ENCODE measurements around the gene CLPTM1L.
A peak's percentile ranks its signal among the peaks of the same experiment; 100 is the strongest.

The CLPTM1L gene

DNA sequence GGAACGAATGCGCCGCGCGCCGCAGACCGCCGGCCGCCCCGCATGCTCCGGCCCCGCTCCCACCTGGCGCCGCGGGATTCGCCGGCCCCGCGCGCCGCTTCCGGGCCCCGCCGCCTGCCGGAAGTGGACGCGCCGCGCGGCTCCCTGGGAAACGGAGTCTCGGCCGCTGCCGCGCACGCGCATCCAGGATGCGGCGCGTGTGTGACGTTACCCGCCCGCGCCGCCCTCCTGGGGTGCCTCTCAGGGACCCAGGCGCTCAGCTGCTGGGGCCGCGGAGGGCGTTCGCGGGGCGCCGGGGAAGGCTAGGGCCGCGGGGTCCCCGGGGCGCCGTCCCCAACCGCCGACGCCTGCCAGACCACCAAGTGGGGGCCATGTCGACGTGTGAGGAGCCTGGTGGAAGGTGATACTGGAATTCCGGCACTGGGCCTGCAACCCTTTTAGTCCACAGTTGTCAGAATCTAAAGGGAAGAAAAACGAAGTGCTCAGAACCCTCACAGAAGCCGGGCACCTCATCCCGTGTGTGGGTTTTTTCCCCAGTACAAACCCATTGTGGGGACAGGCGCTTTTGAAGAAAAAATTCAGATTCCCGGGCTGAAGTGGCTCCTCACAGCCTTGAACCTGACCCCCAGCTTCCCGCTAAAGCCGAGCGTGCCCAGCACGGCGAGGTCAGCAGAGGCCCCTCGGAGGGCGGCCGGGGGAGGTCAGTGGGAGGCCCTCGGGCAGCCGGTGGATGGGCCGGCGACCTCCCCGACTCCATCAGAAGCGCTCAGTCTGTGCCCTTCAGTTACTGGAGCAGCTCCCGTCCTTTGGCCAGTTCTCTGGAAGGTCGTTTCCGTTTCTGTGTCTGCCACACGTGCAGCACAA lies at the start of gene CLPTM1L:
TSS of gene CLPTM1L (minus strand) at position 125 of the 864 bp plus-strand sequence. CDS start 258 bp downstream, outside the sequence.
- no peaks in the 10 kb centered on the region for H3K9me3 Mint-ChIP-seq
- no peaks in the 10 kb centered on the region for H3K27me3 Mint-ChIP-seq
- H3K4me3 Mint-ChIP-seq = peak within 1 kb of the TSS; percentile 88
- peak; percentile 89 for DNase-seq
- peak within 1 kb of the TSS; percentile 81 for H3K27ac Mint-ChIP-seq
- CTCF ChIA-PET = interaction anchor here (1.1 kb wide), 1 partner anchor 35 kb away, joined by 6 read pairs; no protein-coding TSS in a partner anchor
- peaks cover 41% of the 10 kb centered on the region for H3K4me1 Mint-ChIP-seq
- peaks cover 21% of the 10 kb centered on the region for H3K36me3 Mint-ChIP-seq

DNA sequence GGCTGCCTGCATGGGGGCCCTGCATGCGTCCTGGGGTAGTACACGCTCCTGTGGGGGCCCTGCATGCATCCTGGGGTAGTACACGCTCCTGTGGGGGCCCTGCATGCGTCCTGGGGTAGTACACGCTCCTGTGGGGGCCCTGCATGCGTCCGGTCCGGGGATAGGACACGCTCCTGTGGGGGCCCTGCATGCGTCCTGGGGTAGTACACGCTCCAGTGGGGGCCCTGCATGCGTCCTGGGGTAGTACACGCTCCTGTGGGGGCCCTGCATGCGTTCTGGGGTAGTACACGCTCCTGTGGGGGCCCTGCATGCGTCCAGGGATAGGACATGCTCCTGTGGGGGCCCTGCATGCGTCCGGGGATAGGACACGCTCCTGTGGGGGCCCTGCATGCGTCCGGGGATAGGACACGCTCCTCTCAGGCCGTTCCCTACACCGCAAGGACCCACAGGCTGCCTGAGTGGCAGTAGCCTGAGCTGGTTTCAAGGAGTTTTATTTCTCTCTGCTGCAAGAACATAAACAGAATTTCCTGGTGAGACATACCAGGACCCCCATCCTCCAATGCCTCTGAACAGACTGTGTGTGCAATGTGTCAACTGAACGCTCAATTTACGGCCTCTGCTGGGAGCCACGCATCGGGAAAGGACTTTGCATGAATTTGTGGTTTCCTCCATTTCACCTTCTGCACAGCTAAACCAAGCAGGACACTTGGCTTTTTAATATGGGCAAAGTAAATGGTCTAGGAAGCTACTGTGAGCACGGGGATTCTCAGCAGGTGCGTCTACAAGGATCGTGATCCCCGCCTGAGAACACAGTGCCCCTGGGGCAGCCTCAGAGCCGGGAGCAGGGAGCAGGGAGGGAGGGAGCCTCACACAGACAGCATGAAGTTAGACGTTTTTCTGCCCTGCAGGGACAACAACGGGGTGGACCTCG lies 48.9 kb upstream of the CLPTM1L start:
- no peaks in the 10 kb centered on the region for H3K36me3 Mint-ChIP-seq
- no peaks in the 10 kb centered on the region for H3K9me3 Mint-ChIP-seq
- no peak for DNase-seq
- no peak overlapping the region for H3K4me3 Mint-ChIP-seq
- CTCF ChIA-PET = no interaction called here
- no peak overlapping the region for H3K27ac Mint-ChIP-seq
- H3K27me3 Mint-ChIP-seq = peaks cover 50% of the 10 kb centered on the region
- no peaks in the 10 kb centered on the region for H3K4me1 Mint-ChIP-seq

DNA sequence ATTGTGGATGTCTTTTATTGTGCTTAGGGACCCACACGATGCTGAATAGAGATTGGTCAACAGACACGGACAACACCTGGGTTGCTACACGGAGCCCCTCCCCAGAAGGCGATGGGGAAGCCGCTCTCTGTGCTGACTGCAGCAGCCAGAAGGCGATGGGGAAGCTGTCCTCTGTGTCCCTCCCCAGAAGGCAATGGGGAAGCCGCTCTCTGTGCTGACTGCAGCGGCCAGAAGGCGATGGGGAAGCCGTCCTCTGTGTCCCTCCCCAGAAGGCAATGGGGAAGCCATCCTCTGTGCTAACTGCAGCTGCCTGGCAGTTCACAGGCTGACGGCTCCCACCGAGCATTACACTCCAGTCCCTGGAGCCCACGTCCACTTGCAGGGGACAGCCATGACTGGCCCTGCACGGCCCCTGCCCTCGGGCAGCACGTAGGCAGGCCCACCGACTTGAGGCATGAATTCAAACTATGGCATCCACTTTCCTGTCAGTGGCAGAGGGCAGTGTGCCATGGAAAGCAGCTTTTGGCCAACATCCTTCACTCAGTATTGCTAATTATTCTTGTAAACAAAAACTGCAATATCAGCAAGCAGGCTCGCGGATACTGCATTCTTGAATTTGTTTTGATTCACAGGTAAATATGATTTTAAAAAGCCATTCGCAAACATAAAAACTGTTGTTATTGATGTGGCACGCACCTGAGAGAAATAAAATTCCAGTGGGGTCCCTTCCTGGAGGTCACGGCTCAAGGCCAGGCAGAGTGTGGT lies 48.1 kb upstream of the CLPTM1L start:
- Mint-ChIP-seq H3K36me3 (no peaks in the 10 kb centered on the region), H3K4me1 (no peaks in the 10 kb centered on the region), H3K4me3 (no peak overlapping the region), H3K9me3 (no peaks in the 10 kb centered on the region), H3K27ac (no peak overlapping the region), H3K27me3 (peaks cover 58% of the 10 kb centered on the region)
- CTCF ChIA-PET = no interaction called here
- DNase-seq = no peak

- no peak overlapping the region for H3K4me3 Mint-ChIP-seq
- H3K9me3 Mint-ChIP-seq = no peaks in the 10 kb centered on the region
- peaks cover 2% of the 10 kb centered on the region for H3K4me1 Mint-ChIP-seq
- no peak for DNase-seq
- no peak overlapping the region for H3K27ac Mint-ChIP-seq
- peaks cover 59% of the 10 kb centered on the region for H3K27me3 Mint-ChIP-seq
- no peaks in the 10 kb centered on the region for H3K36me3 Mint-ChIP-seq
- CTCF ChIA-PET = no interaction called here
Measured at GRCh38 chr5:1392261-1392660, 47.4 kb upstream of the CLPTM1L start.

DNA sequence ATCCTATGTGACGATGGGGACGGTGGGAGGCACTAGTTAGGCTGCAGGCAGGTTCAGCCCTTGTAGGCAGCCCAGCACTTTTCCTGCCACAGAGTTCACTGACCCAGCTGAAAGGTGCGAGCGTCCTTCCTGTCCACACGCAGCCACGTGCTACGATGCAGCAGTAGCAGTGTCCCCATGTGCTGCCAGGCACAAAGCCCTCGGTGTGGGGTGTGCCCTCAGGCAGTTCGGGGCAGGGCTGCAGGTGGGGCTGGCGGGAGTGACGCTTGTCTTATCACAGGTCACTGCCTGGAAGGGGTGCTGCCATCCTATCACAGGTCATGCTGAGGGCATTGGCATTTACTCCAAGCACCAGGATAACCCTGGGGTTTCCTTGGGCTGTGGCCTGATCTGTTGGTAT lies 46.8 kb upstream of the CLPTM1L start:
- H3K4me1 Mint-ChIP-seq = peaks cover 7% of the 10 kb centered on the region
- CTCF ChIA-PET = no interaction called here
- no peak overlapping the region for H3K27ac Mint-ChIP-seq
- H3K27me3 Mint-ChIP-seq = peaks cover 60% of the 10 kb centered on the region
- H3K4me3 Mint-ChIP-seq = no peak overlapping the region
- H3K9me3 Mint-ChIP-seq = no peaks in the 10 kb centered on the region
- H3K36me3 Mint-ChIP-seq = no peaks in the 10 kb centered on the region
- no peak for DNase-seq

DNA sequence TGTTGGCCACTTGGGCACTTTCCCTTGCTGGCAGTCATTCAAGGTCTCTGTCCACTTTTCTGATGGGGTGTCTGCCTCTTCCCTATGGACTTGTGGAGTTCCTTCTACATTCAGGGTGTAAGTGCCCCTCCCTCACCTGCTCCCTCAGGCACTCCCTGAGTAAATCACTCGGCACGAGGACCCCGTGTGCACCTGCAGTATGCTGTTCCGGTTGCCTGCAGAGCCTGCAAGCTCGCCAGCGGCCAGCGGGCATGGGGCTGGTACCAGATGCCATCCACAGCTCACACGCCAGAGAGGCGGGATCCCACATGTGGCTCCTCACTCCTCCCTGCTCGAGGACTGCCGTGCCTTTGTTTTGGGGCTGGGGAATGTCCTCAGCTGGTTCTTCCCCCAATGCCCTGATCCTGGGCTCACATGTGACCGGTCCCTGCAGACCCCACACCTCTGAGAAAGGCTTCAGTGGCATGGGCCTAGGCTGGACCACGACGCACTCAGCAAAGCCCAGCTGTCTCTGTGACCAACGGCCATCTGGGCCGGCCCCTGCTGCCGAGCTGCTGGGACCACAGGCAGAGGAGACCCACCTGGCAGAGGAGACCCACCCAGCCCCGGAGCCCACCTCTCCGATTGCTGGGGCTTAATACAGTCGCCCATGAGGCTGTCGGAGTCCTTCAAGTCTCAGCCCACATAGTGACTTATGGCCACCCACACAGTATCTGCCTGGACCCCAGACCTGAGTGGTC lies 46.1 kb upstream of the CLPTM1L start:
- DNase-seq = no peak
- Mint-ChIP-seq H3K4me3 (no peak overlapping the region), H3K36me3 (no peaks in the 10 kb centered on the region), H3K4me1 (peaks cover 14% of the 10 kb centered on the region), H3K9me3 (no peaks in the 10 kb centered on the region), H3K27ac (no peak overlapping the region), H3K27me3 (peaks cover 61% of the 10 kb centered on the region)
- CTCF ChIA-PET = no interaction called here

DNA sequence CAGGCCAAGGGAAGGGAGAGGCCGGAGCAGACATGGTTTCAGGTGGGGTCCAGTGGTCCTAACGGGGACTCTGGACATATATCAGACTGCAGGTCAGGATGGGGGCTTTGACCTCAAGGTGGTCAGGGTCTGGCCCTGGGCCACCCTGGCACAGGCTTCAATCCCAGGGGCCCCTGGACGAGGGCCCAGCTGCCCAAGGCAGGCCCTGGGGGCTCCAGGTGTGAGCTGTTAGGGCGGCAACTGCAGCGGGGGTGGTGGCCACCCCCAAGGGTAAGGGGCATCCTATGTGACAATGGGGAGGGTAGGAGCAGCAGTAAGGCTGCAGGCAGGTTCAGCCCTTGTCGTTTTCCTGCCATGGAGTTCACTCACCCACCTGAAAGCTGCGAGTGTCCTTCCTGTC lies 45.4 kb upstream of the CLPTM1L start:
- Mint-ChIP-seq H3K36me3 (no peaks in the 10 kb centered on the region), H3K4me1 (peaks cover 18% of the 10 kb centered on the region), H3K4me3 (no peak overlapping the region), H3K9me3 (no peaks in the 10 kb centered on the region), H3K27me3 (peaks cover 55% of the 10 kb centered on the region), H3K27ac (no peak overlapping the region)
- DNase-seq = no peak
- CTCF ChIA-PET = no interaction called here

DNA sequence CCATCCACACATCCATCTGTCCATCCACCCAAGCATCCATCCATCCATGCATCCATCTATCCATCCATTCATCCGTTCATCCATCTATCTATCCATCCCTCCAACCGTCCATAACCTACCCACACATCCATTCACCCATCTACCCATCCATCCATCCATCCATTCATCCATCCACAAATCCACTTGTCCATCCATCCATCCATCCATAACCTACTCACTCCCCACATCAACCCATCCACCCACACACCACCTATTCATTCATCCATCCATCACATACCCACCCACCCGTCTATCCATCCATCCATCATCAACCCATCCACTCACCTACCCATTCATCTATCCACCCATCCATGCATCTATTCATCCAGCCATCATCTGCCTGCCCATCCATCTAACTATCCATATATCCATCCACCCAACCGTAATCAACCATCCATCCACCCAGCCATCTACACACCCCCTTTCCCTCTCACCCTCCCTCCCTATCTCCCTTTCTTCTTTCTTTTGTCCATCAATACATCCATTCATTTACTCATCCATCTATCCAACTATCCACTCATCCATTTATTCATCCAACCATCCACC lies 43.6 kb upstream of the CLPTM1L start:
- Mint-ChIP-seq H3K27me3 (peaks cover 43% of the 10 kb centered on the region), H3K4me3 (no peak overlapping the region), H3K36me3 (no peaks in the 10 kb centered on the region), H3K4me1 (peaks cover 21% of the 10 kb centered on the region), H3K27ac (peak overlapping the region; percentile 2), H3K9me3 (no peaks in the 10 kb centered on the region)
- no peak for DNase-seq
- CTCF ChIA-PET = no interaction called here

DNA sequence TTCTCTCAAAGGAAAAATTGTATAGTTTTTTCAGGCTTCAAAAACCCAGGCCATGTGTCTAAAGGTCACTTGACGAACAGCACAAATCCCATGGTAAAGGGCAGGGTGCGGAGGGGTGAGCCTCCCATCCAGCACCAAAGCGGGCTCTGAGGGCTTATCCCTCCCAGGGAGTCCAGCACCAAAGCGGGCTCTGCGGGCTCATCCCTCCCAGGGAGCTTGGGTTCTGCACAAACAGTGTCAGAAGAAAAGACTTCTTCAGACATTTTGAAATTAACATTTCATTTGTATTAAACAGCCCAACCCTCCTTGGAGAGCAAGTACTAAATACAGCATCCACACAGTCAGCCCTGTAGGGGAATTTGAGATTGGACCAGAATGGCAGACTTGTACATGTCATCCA lies 43.0 kb upstream of the CLPTM1L start:
- no peaks in the 10 kb centered on the region for H3K9me3 Mint-ChIP-seq
- H3K27me3 Mint-ChIP-seq = peaks cover 41% of the 10 kb centered on the region
- H3K4me1 Mint-ChIP-seq = peaks cover 21% of the 10 kb centered on the region
- H3K4me3 Mint-ChIP-seq = no peak overlapping the region
- H3K27ac Mint-ChIP-seq = no peak overlapping the region
- no peak for DNase-seq
- CTCF ChIA-PET = no interaction called here
- H3K36me3 Mint-ChIP-seq = no peaks in the 10 kb centered on the region

- Mint-ChIP-seq H3K4me3 (peak overlapping the region; percentile 97), H3K27me3 (peaks cover 41% of the 10 kb centered on the region), H3K27ac (peak overlapping the region; percentile 100), H3K4me1 (peaks cover 21% of the 10 kb centered on the region), H3K9me3 (no peaks in the 10 kb centered on the region), H3K36me3 (no peaks in the 10 kb centered on the region)
- DNase-seq = no peak
- CTCF ChIA-PET = no interaction called here
Measured at GRCh38 chr5:1387059-1387755, 42.3 kb upstream of the CLPTM1L start.

GRCh38 chr5:1386274-1386717 lies 41.4 kb upstream of the CLPTM1L start:
- DNase-seq = peak; percentile 85
- Mint-ChIP-seq H3K9me3 (no peaks in the 10 kb centered on the region), H3K27ac (peak overlapping the region; percentile 100), H3K36me3 (no peaks in the 10 kb centered on the region), H3K4me3 (peak overlapping the region; percentile 97), H3K4me1 (peaks cover 21% of the 10 kb centered on the region), H3K27me3 (peaks cover 42% of the 10 kb centered on the region)
- CTCF ChIA-PET = interaction anchor here (0.6 kb wide), 1 partner anchor 215 kb away, joined by 3 read pairs; no protein-coding TSS in a partner anchor

GRCh38 chr5:1385395-1386273 lies 40.7 kb upstream of the CLPTM1L start:
- Mint-ChIP-seq H3K27me3 (peaks cover 42% of the 10 kb centered on the region), H3K36me3 (no peaks in the 10 kb centered on the region), H3K9me3 (no peaks in the 10 kb centered on the region), H3K27ac (peak overlapping the region; percentile 100), H3K4me1 (peaks cover 22% of the 10 kb centered on the region), H3K4me3 (peak overlapping the region; percentile 97)
- CTCF ChIA-PET = interaction anchor here (0.6 to 1.3 kb wide), 3 partner anchors 215 to 259 kb away, joined by 3 to 5 read pairs (median 3); no protein-coding TSS in a partner anchor
- DNase-seq = peak; percentile 93
